ENCODE data around the gene BTF3L4. TPM values are rescaled to one million over a fixed set of nuclear protein-coding genes. Genes with fewer than 3 reads are reported as not detected.

The BTF3L4 gene
- 129 TPM for total RNA-seq

GRCh38 chr1:52056163-52056936 is at the start of gene BTF3L4:
BTF3L4 (plus strand) TSS chr1:52056295; CDS start chr1:52059848, 3,553 bp downstream.

DNA sequence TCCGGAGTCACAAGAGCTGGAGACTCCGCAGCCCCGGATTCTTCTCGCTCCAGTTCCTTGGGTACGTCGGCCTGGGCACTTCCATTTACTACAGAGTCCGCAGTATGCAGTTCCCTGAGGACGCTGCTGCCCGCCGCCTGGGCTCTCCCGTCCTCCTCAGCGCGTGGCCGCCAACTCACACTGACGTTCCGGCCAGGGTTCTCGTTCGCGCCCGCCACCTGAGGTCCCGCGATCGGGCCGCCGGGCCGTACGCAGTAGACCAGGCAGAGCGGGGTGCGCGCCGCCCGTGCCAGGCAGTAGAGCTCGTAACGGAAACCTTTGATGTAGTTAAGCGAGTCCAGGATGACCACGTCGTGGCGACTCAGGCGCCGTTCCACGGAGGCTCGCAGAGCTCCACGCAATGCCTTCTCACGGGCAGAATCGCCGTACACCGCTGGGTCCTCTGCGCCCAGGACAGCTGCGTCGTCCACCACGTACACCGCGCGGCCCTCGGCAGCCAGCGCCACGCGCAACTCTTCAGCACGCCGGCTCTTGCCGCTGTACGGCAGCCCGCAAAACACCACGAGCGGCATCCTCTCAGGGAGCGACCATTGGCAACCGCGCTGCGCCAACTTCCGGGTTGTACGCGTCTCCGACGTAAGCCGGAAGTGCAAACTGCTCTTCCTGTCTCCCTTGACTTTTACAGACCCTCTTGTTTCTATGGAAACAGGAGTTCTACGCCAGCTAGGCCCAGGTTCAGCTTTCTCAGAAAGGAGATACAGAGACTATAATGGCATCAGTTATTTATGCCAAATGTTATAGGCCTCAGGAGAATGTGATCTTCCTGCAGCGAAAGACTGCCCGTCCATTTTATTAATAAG is 22.7 kb upstream of the BTF3L4 start, which contains the start of gene KTI12:
Gene KTI12 (minus strand): TSS at position 621 of the 860 bp plus-strand sequence. CDS start 49 bp downstream, at position 572.

GRCh38 chr1:52055066-52055865 is 829 bp upstream of the BTF3L4 start, which contains the start of gene TXNDC12:
TXNDC12 (minus strand) TSS chr1:52055191; CDS start chr1:52055096, 95 bp downstream.

Other genes starting within 250 kb of the BTF3L4 start
- gene NRDC, start 177.6 kb upstream of the BTF3L4 start, total RNA-seq = 127 TPM
- gene RAB3B, start 65.6 kb upstream of the BTF3L4 start, total RNA-seq = 9.4 TPM
- gene KTI12, start 22.5 kb upstream of the BTF3L4 start, total RNA-seq = 9.1 TPM
- gene TXNDC12, start 1.1 kb upstream of the BTF3L4 start, total RNA-seq = 19.1 TPM
- gene ZFYVE9, start 85.8 kb downstream of the BTF3L4 start, total RNA-seq = 99.8 TPM